GM19463 (cell line): Measurements from ENCODE around the gene PEX14.

ENCODE experiments used
- ATAC-seq: cut with Tn5 transposase; IDR thresholded peaks from one replicate; pipeline ENCODE4 v1.9.1; 2021; ENCODE audit warnings: mild to moderate bottlenecking, moderate library complexity; ENCODE audit not compliant: unreplicated experiment

The PEX14 gene

GRCh38 chr1:10538646-10539355 lies 64.1 kb downstream of the PEX14 start:
- no peak for ATAC-seq

GRCh38 chr1:10539411-10540043 lies 64.8 kb downstream of the PEX14 start:
- no peak for ATAC-seq

- no peak for ATAC-seq
Measured at GRCh38 chr1:10540277-10541005, 65.7 kb downstream of the PEX14 start.

- ATAC-seq = no peak
Measured at GRCh38 chr1:10541286-10541685, 66.5 kb downstream of the PEX14 start.

GRCh38 chr1:10544239-10544638 lies 69.5 kb downstream of the PEX14 start:
- ATAC-seq = no peak

- no peak for ATAC-seq
Measured at GRCh38 chr1:10546896-10547295, 72.1 kb downstream of the PEX14 start.

- no peak for ATAC-seq
Measured at GRCh38 chr1:10549904-10550664, 75.3 kb downstream of the PEX14 start.

GRCh38 chr1:10553118-10553517 lies 78.4 kb downstream of the PEX14 start:
- ATAC-seq = no peak

GRCh38 chr1:10555635-10556429 lies 81.1 kb downstream of the PEX14 start:
- ATAC-seq = no peak

GRCh38 chr1:10556430-10557005 lies 81.8 kb downstream of the PEX14 start:
- no peak for ATAC-seq

GRCh38 chr1:10557714-10558113 lies 83.0 kb downstream of the PEX14 start:
- ATAC-seq = no peak

GRCh38 chr1:10559386-10559785 lies 84.6 kb downstream of the PEX14 start:
- no peak for ATAC-seq

GRCh38 chr1:10561497-10561896 lies 86.7 kb downstream of the PEX14 start:
- no peak for ATAC-seq

GRCh38 chr1:10561955-10562354 lies 87.2 kb downstream of the PEX14 start:
- ATAC-seq = no peak

- no peak for ATAC-seq
Measured at GRCh38 chr1:10564063-10564462, 89.3 kb downstream of the PEX14 start.

- ATAC-seq = no peak
Measured at GRCh38 chr1:10569531-10569930, 94.8 kb downstream of the PEX14 start.

- ATAC-seq = no peak
Measured at GRCh38 chr1:10575616-10576015, 100.9 kb downstream of the PEX14 start.

GRCh38 chr1:10578070-10578469 lies 103.3 kb downstream of the PEX14 start:
- ATAC-seq = no peak

- ATAC-seq = no peak
Measured at GRCh38 chr1:10583641-10584040, 108.9 kb downstream of the PEX14 start.

GRCh38 chr1:10585242-10585641 lies 110.5 kb downstream of the PEX14 start:
- ATAC-seq = no peak
